Prostate gland (tissue), 2 donors: ENCODE data around the gene ARFGEF2. TPM values are rescaled to one million over a fixed set of nuclear protein-coding genes. Genes with fewer than 3 reads are reported as not detected.
"Not testable (repeated sequence)": the region's sequence is repeated elsewhere in the genome, so short reads cannot be mapped to it uniquely, and the experiment has no call there.

Experiments used
- DNase-seq: peaks from one replicate; pipeline ENCODE4 v3.0.0-alpha.2; 2019; ENCODE audit warnings: low spot score
- H3K27ac ChIP-seq, 2 donors: fragments of 200-600 bp; sonication (generic); 2 replicates each; pipeline ENCODE4 v1.5.1; 2017 to 2019
- H3K27me3 ChIP-seq: fragments of 200-600 bp; sonication (generic); replicated peaks from 2 replicates; pipeline ENCODE4 v1.5.1; 2019; ENCODE audit not compliant: insufficient read depth
- H3K36me3 ChIP-seq, 2 donors: fragments of 200-600 bp; sonication (generic); 1 replicate in 1 of 2; 2 replicates in 1 of 2; pipeline versions ENCODE4 v1.5.1 to v1.8.1; 2017 to 2019
- H3K4me1 ChIP-seq: fragments of 200-600 bp; sonication (generic); replicated peaks from 2 replicates; pipeline ENCODE4 v1.5.1; 2019
- H3K4me3 ChIP-seq, 2 donors: fragments of 200-600 bp; sonication (generic); 2 replicates each; pipeline ENCODE4 v1.5.1; 2017 to 2019
- H3K9me3 ChIP-seq: fragments of 200-600 bp; sonication (generic); 2 replicates; pipeline ENCODE4 v1.5.1; 2017
- POLR2A ChIP-seq: fragments of 450-650 bp; IDR thresholded peaks from one replicate; pipeline ENCODE4 v1.6.1; 2016; ENCODE audit warnings: antibody characterized with exemption, mild to moderate bottlenecking
- POLR2AphosphoS5 ChIP-seq: sonication (generic); formaldehyde crosslinking; IDR thresholded peaks from one replicate; pipeline ENCODE4 v1.6.1; 2017; ENCODE audit warnings: antibody characterized with exemption
- WGBS: methylation state at CpG from one replicate; pipeline ENCODE4 v1.1.5; 2018; 5-methylcytosine and 5-hydroxymethylcytosine counted together
- intact Hi-C: fragments of 100-400 bp; cut with DNase I; formaldehyde crosslinking; loops from one replicate; pipeline ENCODE4 v1.14.2; 2022
- total RNA-seq, 2 donors: library from RNA; depleted of rRNA; stranded (reverse); fragments of >200 nt; gene quantifications; one replicate each; pipeline ENCODE4 v1.1.0, GENCODE V29; 2016
- TF ChIP-seq, protein P1 (sequence below), 4 experiments: fragments of 200-600 bp in 2 of 4; fragments of 450-650 bp in 2 of 4; sonication (generic) in 2 of 4; IDR thresholded peaks; 1 replicate in 3 of 4; 2 replicates in 1 of 4; pipeline ENCODE4 v1.5.1; 2016 to 2019; ENCODE audit warnings: antibody characterized with exemption in 4 of 4, mild to moderate bottlenecking in 2 of 4, moderate library complexity in 2 of 4

Gene ARFGEF2
- total RNA-seq, 2 donors from 2014 or later = 36.3 to 51.6 TPM

DNA sequence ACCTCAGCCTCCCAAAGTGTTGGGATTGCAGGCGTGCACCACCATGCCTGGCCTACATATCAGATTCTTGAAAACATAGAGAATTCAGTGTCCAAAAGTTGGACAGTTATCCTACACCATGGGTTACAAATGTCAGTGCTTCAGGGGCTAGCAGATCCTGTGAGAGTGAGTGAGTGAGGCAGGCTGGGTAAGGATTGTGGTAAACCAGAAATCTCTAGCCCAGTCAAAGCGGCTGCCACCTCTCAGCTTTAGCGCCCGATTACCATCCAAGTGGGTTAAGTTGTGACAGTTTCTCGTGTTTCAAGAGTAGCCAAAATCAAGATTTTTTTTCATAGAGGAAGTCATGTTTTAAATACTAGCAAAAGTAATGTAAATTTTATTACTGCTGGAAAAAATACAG is 102.7 kb downstream of the ARFGEF2 start:
- no peaks in the 10 kb centered on the region for H3K4me1 ChIP-seq
- H3K9me3 ChIP-seq = no peaks in the 10 kb centered on the region
- H3K27me3 ChIP-seq = no peaks in the 10 kb centered on the region
- DNase-seq = no peak
- no peak overlapping the region for H3K4me3 ChIP-seq
- TF ChIP-seq, protein P1, sequence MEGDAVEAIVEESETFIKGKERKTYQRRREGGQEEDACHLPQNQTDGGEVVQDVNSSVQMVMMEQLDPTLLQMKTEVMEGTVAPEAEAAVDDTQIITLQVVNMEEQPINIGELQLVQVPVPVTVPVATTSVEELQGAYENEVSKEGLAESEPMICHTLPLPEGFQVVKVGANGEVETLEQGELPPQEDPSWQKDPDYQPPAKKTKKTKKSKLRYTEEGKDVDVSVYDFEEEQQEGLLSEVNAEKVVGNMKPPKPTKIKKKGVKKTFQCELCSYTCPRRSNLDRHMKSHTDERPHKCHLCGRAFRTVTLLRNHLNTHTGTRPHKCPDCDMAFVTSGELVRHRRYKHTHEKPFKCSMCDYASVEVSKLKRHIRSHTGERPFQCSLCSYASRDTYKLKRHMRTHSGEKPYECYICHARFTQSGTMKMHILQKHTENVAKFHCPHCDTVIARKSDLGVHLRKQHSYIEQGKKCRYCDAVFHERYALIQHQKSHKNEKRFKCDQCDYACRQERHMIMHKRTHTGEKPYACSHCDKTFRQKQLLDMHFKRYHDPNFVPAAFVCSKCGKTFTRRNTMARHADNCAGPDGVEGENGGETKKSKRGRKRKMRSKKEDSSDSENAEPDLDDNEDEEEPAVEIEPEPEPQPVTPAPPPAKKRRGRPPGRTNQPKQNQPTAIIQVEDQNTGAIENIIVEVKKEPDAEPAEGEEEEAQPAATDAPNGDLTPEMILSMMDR (IDR thresholded peaks at IDR 0.05) = no peak
- TF ChIP-seq POLR2A (no peak), POLR2AphosphoS5 (no peak)
- no peak overlapping the region for H3K27ac ChIP-seq
- WGBS = 91% methylated on average over 5 of the region's 5 CpGs
- intact Hi-C loops = no loop called here
- peaks cover 0 to 4% of the 10 kb centered on the region in 2 donors for H3K36me3 ChIP-seq

DNA sequence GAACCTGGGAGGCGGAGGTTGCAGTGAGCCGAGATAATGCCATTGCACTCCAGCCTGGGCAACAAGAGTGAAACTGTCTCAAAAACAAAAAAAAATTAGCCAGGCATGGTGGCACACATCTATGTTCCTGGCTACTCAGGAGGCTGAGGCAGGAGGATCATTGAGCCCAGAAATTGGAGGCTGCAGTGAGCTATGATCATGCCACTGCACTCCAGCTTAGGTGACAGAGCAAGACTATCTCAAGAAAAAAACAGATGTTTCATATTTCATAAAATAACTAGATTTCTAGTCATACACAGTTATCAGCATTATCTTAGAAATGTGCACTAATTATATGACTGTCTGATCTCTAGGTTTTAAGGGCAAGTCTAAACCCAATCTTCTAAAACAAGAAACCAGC is 106.7 kb downstream of the ARFGEF2 start:
- H3K27ac ChIP-seq, intact Hi-C loops, H3K4me3 ChIP-seq, H3K9me3 ChIP-seq, DNase-seq, H3K36me3 ChIP-seq, H3K4me1 ChIP-seq, H3K27me3 ChIP-seq: not testable (repeated sequence)
- 97% methylated on average over 2 of the region's 2 CpGs for WGBS

DNA sequence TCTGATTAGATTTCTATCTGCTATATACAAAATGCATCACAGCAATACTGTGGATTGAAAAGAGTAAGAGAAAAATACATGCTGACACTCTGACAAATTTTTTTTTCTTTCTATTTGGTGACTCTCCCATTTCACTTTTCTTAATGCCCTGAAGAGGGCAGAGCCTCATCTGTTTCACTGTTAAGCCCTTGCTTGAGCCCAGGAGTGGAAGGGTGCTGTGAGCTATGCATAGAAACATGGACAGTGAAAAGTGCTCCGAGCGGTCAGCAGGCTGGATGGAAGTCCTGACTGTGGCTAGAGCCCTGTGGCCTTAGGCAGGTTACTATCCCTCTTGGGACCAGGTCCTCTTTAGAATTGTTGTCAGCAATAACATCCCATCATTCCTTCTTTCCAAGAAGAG is 107.2 kb downstream of the ARFGEF2 start:
- DNase-seq = no peak
- intact Hi-C loops = no loop called here
- H3K9me3 ChIP-seq = no peaks in the 10 kb centered on the region
- H3K36me3 ChIP-seq = peaks cover 0 to 4% of the 10 kb centered on the region in 2 donors
- no peak overlapping the region for H3K4me3 ChIP-seq
- H3K27me3 ChIP-seq = no peaks in the 10 kb centered on the region
- H3K27ac ChIP-seq = no peak overlapping the region
- 65% methylated on average over 2 of the region's 2 CpGs for WGBS
- H3K4me1 ChIP-seq = no peaks in the 10 kb centered on the region
- TF ChIP-seq, protein P1 (IDR thresholded peaks at IDR 0.05) = no peak
- TF ChIP-seq POLR2A (no peak), POLR2AphosphoS5 (no peak)

DNA sequence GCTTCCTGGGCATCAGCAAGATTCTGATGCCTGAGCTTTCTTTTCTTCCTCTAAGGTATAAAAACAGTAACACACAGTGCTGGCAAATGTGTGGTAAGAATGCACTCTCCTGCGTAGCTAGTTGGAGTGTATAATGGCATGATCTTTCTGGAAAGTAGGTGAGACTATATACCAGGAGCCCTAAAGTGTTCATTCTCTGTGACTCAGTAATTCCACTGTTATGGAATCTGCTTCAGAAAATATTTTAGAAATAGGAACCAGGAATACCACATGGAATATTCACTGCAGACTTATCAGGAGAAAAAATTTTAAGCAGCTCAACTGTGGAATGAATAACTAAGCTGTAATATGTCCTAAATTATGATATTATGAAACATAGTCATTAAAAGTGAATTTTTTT is 107.7 kb downstream of the ARFGEF2 start:
- Histone ChIP-seq H3K27me3 (no peaks in the 10 kb centered on the region), H3K9me3 (no peaks in the 10 kb centered on the region), H3K4me3 (no peak overlapping the region), H3K36me3 (peaks cover 0 to 4% of the 10 kb centered on the region in 2 donors), H3K27ac (no peak overlapping the region), H3K4me1 (no peaks in the 10 kb centered on the region)
- no peak for TF ChIP-seq POLR2A
- TF ChIP-seq, protein P1 (IDR thresholded peaks at IDR 0.05) = no peak
- no peak for TF ChIP-seq POLR2AphosphoS5
- DNase-seq = no peak
- WGBS = 87% methylated on average over 1 of the region's 1 CpG
- intact Hi-C loops = no loop called here

DNA sequence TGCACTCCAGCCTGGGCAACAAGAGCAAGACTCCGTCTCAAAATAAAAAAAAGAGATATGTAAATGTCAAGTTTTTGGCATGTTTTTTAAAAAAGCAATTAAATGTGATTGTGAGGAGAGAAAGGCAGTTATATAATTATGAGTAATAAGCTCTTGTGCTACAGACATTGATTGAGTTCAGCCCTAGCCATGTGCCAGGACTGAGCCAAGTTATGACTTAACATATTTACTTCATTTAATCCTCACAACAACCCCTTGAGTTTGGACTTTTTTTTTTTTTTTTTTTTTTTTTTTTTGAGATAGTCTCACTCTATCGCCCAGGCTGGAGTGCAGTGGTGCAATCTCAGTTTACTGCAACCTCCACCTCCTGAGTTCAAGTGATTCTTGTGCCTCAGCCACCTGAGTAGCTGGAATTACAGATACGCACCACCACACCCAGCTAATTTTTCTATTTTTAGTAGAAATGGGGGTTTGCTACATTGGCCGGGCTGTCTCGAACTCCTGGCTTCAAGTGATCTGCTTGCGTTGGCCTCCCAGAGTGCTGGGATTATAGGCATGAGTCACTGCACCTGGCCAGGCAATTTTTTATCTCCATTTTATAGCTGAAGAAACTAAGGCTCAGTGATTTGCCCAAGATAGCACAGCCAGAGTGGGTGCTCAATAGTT is 109.6 kb downstream of the ARFGEF2 start:
- TF ChIP-seq, protein P1 (IDR thresholded peaks at IDR 0.05) = no peak
- TF ChIP-seq POLR2AphosphoS5 = no peak
- no peak for TF ChIP-seq POLR2A
- no peak overlapping the region for H3K27ac ChIP-seq

More for the DNA sequence above, 109.6 kb downstream of the ARFGEF2 start:
- Histone ChIP-seq H3K27me3 (no peaks in the 10 kb centered on the region), H3K4me1 (no peaks in the 10 kb centered on the region), H3K4me3 (no peak overlapping the region), H3K9me3 (no peaks in the 10 kb centered on the region), H3K36me3 (peaks cover 0 to 4% of the 10 kb centered on the region in 2 donors)
- DNase-seq = no peak
- intact Hi-C loops = no loop called here
- 78% methylated on average over 6 of the region's 6 CpGs for WGBS
